HG02870 (cell line): Measurements from ENCODE around the gene GALNT17.
"Not testable (repeated sequence)": the region's sequence is repeated elsewhere in the genome, so short reads cannot be mapped to it uniquely, and the experiment has no call there.

Source experiments
- ATAC-seq: cut with Tn5 transposase; IDR thresholded peaks from one replicate; pipeline ENCODE4 v1.9.1; 2021; ENCODE audit warnings: mild to moderate bottlenecking, moderate library complexity; ENCODE audit not compliant: unreplicated experiment

Gene GALNT17

GRCh38 chr7:71229148-71229547 lies 97.2 kb downstream of the GALNT17 start:
- no peak for ATAC-seq

DNA sequence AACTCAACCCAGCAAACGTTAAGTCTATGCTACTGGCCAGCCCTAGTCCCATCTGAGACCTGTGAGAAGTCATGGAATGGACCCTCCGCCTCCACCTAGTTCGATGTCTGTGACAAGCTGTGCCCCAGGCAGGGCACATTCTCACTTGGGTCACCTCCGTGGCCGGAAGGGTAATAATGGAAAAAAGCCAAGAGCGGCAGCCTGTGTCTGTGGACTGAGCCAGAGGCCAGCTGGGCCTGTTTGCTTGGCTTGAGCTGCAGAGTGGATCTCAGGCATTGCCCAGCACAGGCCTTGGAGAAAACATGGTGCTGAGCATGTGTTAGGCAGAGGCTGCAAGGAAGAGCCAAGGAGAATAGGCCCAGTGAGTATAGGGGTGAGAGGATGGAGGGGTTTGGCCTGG lies 97.8 kb downstream of the GALNT17 start:
- ATAC-seq: no peak

DNA sequence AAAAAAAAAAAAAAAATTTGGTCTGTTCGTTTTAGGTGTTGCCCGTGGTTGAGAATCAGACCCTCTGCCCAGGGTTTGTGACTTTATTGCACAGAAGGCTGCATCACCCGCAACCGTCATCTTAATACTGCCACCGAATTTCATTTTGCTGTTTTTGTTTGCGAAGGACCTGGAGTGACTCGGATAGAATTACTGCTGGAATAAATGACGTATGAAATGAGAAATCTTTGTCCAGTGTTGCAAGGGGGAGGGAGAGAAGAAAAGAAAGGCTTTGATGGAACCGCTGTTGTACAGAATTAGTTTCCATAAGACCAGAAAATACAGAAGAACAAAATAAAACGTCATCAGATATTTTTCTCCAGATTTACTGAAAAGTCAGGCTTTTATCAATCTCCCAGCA lies 103.3 kb downstream of the GALNT17 start:
- ATAC-seq: no peak

GRCh38 chr7:71236230-71237105 lies 104.5 kb downstream of the GALNT17 start:
- no peak for ATAC-seq

GRCh38 chr7:71237945-71238344 lies 106.0 kb downstream of the GALNT17 start:
- no peak for ATAC-seq

- no peak for ATAC-seq
Measured at GRCh38 chr7:71238581-71239295, 106.8 kb downstream of the GALNT17 start.

DNA sequence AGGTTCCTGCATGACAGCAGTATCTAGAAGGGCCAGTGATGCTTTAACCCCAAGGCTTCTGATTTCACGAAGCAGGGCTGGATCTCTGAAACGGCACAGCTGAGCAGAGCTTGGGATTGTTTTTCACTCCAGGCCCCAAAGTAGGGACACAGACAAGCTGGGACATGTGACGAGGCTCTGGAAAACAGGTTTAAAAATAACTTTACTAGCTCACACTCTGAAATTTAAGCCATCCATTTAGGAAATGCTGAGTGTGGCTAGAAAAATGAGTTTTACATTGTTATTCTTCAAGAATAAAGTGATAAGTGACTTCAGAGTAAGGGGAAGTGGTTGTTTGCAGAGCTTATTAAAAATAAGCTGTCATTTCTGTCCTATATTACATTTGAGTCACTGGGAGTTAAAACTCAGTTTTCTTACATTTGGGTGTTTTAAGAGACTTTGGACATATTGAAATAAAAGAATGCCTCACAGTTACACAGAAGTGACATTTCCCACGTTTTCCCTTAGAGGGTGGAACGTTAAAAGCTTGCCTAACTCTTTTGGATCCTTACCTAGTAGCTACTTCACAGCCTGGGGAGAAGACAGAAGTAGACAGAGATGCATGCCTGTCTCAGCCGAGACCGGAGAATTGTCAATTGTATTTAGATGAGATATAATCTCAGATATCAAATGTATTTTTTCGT lies 107.8 kb downstream of the GALNT17 start:
- ATAC-seq: no peak

- no peak for ATAC-seq
Measured at GRCh38 chr7:71243736-71244410, 111.9 kb downstream of the GALNT17 start.

- no peak for ATAC-seq
Measured at GRCh38 chr7:71245038-71245437, 113.1 kb downstream of the GALNT17 start.

DNA sequence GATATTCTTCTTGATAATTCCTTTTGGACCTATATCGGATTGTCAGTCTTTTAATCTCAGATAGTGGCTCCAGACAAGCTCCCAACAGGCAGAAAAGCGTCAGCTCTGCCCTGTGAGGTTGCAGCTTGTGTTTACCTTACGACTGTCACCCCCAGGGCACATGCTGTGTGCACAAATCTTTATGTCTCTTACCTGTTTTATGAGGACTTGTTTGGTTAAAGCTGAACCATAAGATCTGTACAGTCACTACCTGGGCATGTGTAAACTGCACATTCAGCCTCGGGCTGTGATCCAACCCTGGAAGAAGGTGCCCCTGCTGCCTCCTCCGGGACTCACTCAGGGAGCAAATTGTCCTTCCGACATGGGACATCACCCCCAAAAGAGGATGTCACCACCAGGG lies 119.8 kb downstream of the GALNT17 start:
- no peak for ATAC-seq

GRCh38 chr7:71254751-71255150 lies 122.8 kb downstream of the GALNT17 start:
- ATAC-seq: no peak

DNA sequence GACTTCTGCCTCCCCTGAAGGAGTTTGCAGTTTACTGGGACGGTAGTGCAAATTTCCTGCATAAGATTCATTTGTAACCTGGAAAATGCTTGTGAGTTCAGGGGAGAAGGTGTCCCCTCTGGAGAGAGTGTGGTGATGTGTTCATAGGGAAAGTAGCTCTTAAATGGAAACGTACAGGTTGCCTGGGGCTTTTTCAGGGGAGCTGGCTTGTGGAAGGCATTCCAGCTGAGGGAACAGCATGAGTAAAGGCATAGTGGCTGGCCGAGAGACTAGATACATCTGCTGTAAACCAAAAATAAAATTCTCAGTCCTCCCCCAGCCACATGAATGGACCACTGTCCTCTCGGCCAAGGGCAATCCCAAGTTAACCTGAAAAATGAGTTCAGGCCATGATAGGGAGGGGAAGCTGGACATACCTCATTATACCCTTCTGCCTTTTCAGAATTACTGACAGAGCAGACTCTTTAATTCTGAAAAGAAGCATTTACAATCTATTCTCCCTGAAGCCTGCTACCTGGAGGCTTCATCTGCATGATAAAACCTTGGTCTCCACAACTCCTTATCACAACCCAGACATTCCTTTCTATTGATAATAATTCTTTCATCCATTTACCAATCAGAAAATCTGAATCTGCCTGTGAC lies 123.7 kb downstream of the GALNT17 start:
- no peak for ATAC-seq

DNA sequence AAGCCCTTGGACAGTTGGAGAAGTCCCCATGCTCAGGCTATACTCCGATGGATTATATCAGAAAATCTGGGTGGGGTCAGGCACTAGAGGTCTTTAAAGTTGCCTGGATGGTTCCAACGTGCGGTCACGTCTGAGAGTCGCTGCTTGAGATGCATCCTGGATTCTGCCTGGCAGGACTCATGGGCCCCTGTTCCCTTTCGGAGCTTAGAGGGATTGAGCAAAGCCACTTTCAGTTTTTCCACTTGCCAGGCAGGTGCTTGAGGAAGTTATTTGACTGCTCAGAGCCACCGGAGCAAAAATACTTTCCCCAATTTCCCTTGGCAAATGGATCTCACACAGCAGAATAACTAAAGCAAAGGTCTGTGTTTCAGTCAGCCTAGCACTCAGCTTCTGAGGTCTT lies 129.1 kb downstream of the GALNT17 start:
- no peak for ATAC-seq

- ATAC-seq: not testable (repeated sequence)
Measured at GRCh38 chr7:71262834-71263233, 130.9 kb downstream of the GALNT17 start.

DNA sequence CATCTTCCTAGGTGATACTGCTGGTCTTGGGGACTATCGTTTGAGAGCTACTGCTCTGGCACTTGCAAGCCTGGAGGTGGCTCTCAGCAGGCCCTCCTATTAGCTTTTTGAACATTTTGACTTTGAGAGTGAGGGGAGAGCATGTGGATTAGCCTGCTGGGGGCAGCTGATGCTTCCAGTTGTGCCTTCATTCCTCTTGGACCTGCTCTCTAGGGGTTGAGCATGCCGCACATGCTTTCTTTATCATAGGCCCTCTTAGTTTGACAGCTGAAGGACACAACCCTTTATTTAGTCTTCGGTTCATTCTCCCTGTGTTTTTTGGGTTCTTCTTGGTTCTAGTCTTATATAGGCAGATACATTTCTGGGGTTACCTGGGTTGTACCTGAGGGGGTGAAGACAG lies 132.1 kb downstream of the GALNT17 start:
- no peak for ATAC-seq

DNA sequence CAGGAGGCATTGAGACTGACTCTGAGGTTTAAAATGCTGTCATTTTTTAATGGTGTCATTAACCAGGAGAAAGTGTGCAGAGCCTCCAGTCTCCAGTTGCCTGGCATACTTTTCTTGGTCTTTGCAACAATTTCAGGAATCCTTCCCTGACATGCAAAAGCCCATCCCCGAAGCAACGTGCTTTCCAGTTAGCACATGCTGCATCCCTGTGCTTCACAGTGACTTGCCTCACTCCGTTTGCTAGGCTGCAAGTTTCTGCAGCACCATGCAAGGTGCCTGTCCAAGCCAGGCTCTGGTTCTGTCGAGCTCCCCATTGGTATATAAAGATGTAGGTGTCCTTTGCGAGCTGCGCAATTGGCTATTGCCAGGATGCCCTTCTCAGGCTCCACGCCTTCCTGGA lies 135.0 kb downstream of the GALNT17 start:
- no peak for ATAC-seq

- no peak for ATAC-seq
Measured at GRCh38 chr7:71267734-71268469, 136.0 kb downstream of the GALNT17 start.

DNA sequence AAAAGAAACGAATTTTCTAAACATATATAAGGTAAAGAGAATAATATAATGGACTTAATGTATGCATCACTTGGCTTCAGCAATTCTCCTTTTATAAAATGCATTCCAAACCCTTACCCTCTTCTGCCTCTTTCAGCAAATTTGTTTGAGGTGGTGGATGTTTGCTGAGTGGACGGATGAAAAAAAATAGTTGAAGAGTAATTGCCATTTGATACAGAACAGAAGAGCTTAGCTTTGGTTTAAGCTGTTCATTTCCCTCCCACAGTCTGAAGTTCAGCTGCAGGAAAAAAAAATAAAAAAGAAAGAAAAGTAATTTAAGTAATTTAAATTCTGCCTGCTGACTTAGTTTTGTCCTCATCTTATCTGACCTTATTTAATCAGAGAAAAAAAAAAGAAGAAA lies 138.6 kb downstream of the GALNT17 start:
- ATAC-seq: no peak

DNA sequence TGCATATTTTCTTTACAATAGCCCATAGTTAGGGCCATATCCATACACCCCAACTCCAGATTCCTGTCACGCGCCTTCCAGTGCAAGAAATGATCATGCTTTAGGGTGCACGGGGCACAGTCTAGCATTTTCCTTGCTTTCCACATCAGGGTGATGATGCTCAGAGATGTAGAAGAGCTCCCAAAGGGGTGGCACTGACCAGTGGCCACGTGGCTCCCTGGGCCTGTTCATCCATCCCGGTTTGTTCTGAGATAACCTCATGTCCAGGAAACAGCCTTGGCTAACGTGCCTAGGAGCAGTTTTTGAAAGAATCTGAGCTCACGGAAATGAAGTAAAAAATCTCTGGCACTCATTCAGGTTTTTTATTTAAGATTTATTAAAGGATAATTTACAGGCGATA lies 139.3 kb downstream of the GALNT17 start:
- no peak for ATAC-seq
